Measurements from ENCODE around the gene YWHAG. TPM values are rescaled to one million over a fixed set of nuclear protein-coding genes. Genes with fewer than 3 reads are reported as not detected.

YWHAG gene
- 49.5 and 52.2 TPM in 2 replicates for total RNA-seq

DNA sequence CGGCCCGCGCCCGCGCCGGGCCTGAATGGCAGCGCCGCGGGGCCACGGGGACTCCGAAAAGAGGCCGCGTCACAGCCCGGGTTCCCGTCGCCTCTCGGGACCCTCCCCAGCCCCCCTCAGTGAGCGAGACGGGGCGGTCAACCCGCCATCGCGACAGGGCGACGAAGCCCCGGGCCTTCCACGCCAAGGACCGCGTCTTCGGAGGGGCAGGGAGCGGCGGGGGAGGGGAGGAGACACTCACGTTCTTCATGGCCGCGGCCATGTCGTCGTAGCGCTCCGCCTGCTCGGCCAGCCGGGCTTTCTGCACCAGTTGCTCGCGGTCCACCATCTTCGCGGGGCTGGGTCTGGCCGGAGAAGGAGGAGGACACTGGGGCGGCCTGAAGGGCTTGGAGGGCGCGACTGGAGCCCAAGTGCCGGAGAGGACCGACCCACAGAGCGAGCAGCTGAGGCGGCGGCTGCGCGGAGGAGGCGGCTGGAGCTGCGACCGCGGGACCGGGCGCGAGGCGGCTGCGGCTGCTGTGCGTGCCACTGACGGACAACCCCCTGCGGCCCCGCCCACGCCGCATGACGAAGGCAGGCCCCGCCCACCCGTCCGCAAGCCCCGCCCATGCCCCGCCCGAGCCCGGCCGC, at the start of gene YWHAG:
Gene YWHAG (minus strand): TSS at position 511 of the 630 bp plus-strand sequence. CDS start 183 bp downstream, at position 328.

DNA sequence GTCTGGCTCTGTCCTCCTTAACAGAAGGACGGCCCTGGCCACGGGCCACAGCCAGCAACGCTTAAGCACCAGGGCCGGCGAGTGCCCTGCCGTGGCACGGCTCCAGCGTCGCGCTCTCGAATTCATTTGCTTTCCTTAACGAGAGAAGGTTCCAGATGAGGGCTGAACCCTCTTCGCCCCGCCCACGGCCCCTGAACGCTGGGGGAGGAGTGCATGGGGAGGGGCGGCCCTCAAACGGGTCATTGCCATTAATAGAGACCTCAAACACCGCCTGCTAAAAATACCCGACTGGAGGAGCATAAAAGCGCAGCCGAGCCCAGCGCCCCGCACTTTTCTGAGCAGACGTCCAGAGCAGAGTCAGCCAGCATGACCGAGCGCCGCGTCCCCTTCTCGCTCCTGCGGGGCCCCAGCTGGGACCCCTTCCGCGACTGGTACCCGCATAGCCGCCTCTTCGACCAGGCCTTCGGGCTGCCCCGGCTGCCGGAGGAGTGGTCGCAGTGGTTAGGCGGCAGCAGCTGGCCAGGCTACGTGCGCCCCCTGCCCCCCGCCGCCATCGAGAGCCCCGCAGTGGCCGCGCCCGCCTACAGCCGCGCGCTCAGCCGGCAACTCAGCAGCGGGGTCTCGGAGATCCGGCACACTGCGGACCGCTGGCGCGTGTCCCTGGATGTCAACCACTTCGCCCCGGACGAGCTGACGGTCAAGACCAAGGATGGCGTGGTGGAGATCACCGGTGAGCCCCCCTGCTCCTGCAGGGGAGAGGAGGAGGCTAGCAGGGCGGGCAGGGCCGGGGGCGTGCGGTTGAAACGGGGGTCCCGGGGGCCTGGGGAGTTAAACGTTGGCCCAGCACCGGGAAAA, 56.2 kb downstream of the YWHAG start, which contains the start of gene HSPB1:
Gene HSPB1 (plus strand): TSS at position 327 of the 855 bp plus-strand sequence. CDS start 40 bp downstream, at position 367.

Other genes with a start within 250 kb of the YWHAG start
- 0.79 and 0.94 TPM in 2 replicates for gene SRRM3, start 157.1 kb downstream of the YWHAG start, total RNA-seq
- gene HSPB1, start 56.3 kb downstream of the YWHAG start, total RNA-seq: 25.8 and 35.6 TPM in 2 replicates
- 0.43 and 0.47 TPM in 2 replicates for gene SSC4D, start 50.7 kb upstream of the YWHAG start, total RNA-seq
- gene ZP3, start 66.0 kb upstream of the YWHAG start, total RNA-seq: 0.63 and 1.9 TPM in 2 replicates
- gene DTX2, start 102.7 kb upstream of the YWHAG start, total RNA-seq: 2.5 and 3.0 TPM in 2 replicates
- gene UPK3B, start 151.6 kb upstream of the YWHAG start, total RNA-seq: 0.32 TPM in 1 of 2 replicates, not detected in the other
- under 0.01 and 0.26 TPM in 2 replicates for gene SPDYE16, start 184.3 kb upstream of the YWHAG start, total RNA-seq